Activated CD4-positive, CD25-positive, alpha-beta regulatory T cell treated with anti-CD3 and anti-CD28 coated beads, Interleukin-2, amount 50 U/mL, for 24 hours (primary cell): ENCODE measurements around the gene EMSY.
"Not testable (repeated sequence)": the region's sequence is repeated elsewhere in the genome, so short reads cannot be mapped to it uniquely, and the experiment has no call there.

Source experiments
- ATAC-seq, 2 donors: fragments of 150-1000 bp; cut with Tn5 transposase; one replicate each; pipeline ENCODE4 v1.10.0; 2021; ENCODE audit warnings: mild to moderate bottlenecking in 1 of 2, moderate library complexity in 1 of 2

EMSY gene, protein sequence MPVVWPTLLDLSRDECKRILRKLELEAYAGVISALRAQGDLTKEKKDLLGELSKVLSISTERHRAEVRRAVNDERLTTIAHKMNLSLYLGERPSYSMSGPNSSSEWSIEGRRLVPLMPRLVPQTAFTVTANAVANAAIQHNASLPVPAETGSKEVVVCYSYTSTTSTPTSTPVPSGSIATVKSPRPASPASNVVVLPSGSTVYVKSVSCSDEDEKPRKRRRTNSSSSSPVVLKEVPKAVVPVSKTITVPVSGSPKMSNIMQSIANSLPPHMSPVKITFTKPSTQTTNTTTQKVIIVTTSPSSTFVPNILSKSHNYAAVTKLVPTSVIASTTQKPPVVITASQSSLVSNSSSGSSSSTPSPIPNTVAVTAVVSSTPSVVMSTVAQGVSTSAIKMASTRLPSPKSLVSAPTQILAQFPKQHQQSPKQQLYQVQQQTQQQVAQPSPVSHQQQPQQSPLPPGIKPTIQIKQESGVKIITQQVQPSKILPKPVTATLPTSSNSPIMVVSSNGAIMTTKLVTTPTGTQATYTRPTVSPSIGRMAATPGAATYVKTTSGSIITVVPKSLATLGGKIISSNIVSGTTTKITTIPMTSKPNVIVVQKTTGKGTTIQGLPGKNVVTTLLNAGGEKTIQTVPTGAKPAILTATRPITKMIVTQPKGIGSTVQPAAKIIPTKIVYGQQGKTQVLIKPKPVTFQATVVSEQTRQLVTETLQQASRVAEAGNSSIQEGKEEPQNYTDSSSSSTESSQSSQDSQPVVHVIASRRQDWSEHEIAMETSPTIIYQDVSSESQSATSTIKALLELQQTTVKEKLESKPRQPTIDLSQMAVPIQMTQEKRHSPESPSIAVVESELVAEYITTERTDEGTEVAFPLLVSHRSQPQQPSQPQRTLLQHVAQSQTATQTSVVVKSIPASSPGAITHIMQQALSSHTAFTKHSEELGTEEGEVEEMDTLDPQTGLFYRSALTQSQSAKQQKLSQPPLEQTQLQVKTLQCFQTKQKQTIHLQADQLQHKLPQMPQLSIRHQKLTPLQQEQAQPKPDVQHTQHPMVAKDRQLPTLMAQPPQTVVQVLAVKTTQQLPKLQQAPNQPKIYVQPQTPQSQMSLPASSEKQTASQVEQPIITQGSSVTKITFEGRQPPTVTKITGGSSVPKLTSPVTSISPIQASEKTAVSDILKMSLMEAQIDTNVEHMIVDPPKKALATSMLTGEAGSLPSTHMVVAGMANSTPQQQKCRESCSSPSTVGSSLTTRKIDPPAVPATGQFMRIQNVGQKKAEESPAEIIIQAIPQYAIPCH (N-terminal part only)

GRCh38 chr11:76444384-76445120, at the start of gene EMSY:
Gene EMSY, plus strand, starts transcription at chr11:76445018. Its CDS starts 1,921 bp downstream, at chr11:76446939.
- ATAC-seq: peak; percentile 96

- no peak for ATAC-seq
These were observed 49.5 kb upstream of the EMSY start for GRCh38 chr11:76395296-76395695.

DNA sequence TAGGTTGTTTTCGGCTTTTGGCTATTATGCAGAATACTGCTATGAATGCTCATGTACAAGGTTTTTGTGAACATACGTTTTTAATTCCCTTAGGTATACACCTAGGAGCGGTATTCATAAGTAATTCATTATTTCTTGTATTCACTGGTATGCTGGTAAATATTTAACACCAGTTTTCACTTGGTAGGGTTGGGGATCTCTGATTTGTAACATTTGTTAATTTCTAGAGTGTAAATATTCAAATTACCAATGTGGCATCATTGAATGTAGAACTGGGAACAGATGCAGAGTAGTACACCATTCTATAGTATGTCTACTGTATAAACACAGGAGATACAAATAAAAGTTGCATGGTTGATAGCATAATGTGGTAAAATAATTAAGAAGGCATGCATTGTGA, 47.4 kb upstream of the EMSY start:
- ATAC-seq: no peak

DNA sequence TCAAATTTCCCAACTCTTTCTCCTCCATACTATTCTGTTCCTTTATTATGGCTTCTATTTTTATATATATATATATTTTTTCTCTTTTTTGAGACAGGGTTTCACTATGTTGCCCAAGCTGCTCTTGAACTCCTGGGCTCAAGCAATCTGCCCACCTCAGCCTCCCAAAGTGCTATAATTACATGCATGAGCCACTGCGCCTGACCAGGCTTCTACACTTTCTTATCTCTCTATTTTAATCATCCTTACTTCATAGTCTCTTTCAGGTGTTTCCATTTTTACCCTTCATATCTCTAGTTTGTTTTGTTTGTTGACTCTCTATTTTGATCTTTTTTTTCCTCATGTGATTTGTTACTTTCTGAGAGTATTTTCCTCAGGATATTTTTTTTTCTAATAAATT, 43.9 kb upstream of the EMSY start:
- ATAC-seq: no peak

- not testable (repeated sequence) for ATAC-seq
These were observed 43.3 kb upstream of the EMSY start for GRCh38 chr11:76401484-76401883.

GRCh38 chr11:76406359-76406758, 38.5 kb upstream of the EMSY start:
- ATAC-seq: no peak

- ATAC-seq: no peak
These were observed 36.5 kb upstream of the EMSY start for GRCh38 chr11:76408171-76408965.

GRCh38 chr11:76410851-76411357, 33.9 kb upstream of the EMSY start:
- ATAC-seq: no peak

DNA sequence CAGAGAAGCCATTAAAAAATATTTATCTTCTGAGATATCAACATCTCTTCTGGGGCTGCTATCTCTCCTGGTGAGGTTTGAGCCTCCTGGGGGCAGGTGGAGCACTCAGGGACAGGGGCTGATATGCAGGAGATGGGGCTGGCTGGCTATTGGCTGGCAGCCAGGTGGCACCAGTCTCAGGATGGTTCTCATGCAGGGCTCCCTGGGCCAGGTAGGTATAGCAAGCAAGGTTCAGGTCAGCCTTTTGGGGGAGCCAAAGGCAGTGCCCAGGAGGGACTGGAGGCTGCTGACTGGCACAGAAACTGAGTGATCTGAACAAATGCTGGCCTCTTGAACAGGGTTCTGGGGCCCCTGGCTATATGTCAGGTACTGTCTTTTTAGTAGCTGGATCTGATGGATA, 29.7 kb upstream of the EMSY start:
- ATAC-seq: no peak

DNA sequence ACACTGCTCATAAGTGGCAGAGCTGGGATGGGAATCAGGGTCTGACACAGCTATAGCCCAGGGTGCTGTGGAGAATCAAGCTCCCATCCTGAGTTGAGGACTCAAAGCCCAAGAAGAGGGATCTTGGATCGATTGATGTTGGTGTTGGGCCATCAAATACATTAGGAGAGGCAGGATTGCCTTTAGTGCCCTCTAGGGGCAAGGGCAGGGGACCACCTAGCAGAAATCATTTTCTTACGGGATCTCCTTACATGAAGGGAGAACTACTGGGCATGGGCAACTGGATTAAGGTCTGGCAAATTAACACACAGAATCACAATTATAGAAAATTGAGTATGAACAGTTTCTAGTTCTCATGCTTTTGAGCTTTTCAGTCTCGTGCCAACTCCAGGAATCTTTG, 24.9 kb upstream of the EMSY start:
- ATAC-seq: no peak

DNA sequence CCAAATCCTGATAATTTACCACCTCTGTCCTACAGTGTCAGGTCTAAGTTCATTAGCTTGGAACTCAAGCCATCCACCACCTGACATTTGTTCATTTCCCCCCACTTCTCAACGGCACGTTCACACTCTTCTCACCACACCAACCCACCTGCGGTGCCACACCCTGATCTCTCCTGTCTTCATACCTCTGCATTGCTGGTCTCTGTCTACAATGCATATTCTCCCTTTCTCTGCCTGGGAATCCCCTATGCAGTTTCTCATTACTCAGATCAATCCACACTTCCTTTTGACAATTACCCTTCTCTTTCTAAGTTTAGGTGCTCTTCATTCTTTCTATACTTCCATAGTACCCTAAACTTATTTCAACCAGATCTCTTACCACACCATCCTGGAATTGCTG, 20.4 kb upstream of the EMSY start:
- ATAC-seq: peak; percentile 81 to 87

- ATAC-seq: peak in 1 of 2 donors; percentile 52
These were observed 19.9 kb upstream of the EMSY start for GRCh38 chr11:76424891-76425290.

GRCh38 chr11:76426660-76427059, 18.2 kb upstream of the EMSY start:
- ATAC-seq: no peak

DNA sequence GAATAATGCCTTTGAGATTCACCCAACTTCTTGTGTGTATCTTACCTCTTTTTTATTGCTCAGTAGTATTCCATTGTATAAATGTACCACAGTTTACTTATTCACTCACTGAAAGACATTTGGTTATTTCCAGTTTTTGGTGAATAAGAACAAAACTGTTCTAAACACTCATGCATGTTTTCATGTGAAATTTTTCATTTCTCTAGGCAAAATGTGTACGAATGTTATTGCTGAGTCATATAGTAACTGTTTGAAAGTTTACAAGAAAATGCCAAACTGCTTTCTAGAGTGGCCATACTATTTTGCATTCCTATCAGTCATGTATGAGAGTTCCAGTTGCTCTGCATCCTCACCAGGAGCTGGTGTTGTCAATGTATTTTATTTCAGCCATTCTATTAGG, 8.8 kb upstream of the EMSY start:
- no peak for ATAC-seq

GRCh38 chr11:76443268-76443980, 1.4 kb upstream of the EMSY start:
- no peak for ATAC-seq

DNA sequence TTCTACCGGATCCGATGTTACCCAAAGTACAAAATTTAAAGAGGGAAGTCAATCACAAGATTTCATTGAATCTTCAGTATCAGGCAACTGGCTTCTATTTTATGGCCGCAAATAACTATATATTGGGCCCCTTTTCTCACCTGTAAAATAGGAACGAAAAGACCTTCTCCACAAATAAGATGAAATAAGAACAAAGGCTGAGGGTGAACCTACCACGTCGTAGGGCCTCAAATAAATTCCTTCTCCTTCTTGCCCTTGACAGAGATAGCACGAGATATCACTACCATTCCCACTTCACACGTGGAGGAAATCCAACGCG, 794 bp upstream of the EMSY start:
- no peak for ATAC-seq

GRCh38 chr11:76445121-76446084, 585 bp downstream of the EMSY start:
- ATAC-seq: peak; percentile 17 to 25

DNA sequence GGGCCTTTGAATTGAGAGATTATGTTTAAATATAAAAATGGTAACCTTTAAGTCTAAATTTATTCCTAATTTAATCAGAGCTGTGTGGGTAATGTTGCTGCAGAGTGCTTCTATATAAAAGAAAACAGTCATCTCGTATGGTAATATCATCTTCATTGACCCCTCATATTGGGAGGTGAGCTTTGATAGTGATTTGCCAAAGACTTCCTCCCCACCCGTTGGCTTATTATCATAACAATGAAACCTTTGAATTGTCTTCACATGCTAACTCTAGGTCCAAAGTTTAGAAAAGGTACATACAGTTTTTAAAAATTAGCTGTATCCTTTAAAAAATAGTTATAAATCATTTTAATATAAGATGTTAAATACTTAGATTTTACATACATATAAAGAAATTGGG, 3.7 kb downstream of the EMSY start:
- no peak for ATAC-seq

GRCh38 chr11:76453248-76453647, 8.4 kb downstream of the EMSY start:
- no peak for ATAC-seq
